ENCODE measurements around the gene CCDC15. TPM values are rescaled to one million over a fixed set of nuclear protein-coding genes. Genes with fewer than 3 reads are reported as not detected.

Gene CCDC15
- total and polyA plus RNA-seq, 2 donors (not counting 1 experiment from before 2014, with no cell fraction given) = 0.31 to 1.8 TPM

- H3K4me2 ChIP-seq (replicated peaks; ENCODE audit: low read depth, low read length, poor library complexity, severe bottlenecking) = no peak overlapping the region
- intact Hi-C loops (cut with micrococcal nuclease) = no loop called here
- TF ChIP-seq EZH2 (IDR thresholded peaks at IDR 0.05; ENCODE audit: borderline replicate concordance, insufficient read depth, low read depth, low read length, poor library complexity, severe bottlenecking) = no peak
- no peak for TF ChIP-seq CTCF (IDR thresholded peaks at IDR 0.05)
- H3K4me3 ChIP-seq (ENCODE audit: control extremely low read depth in 1 of 5, extremely low read depth in 1 of 5, insufficient read depth in 1 of 5, low read depth in 2 of 5, low read length in 4 of 5) = no peak overlapping the region
- Mint-ChIP-seq H3K27me3 (peaks cover 8% of the 10 kb centered on the region), H3K27ac (no peak overlapping the region), H3K9me3 (ENCODE audit: insufficient read depth) (no peaks in the 10 kb centered on the region), H3K4me1 (peaks cover 2% of the 10 kb centered on the region), H3K4me3 (no peak overlapping the region)
- no peak overlapping the region for H3K9ac ChIP-seq (ENCODE audit: low read length)
- no peaks in the 10 kb centered on the region for H3K9me3 ChIP-seq (ENCODE audit: control extremely low read depth in 1 of 3, control insufficient read depth in 2 of 3, insufficient read depth in 1 of 3, low read length in 2 of 3)
- H3K79me2 ChIP-seq (ENCODE audit: control insufficient read depth, insufficient read depth, low read length) = no peaks in the 10 kb centered on the region
- ChIA-PET POLR2A (no interaction called here), CTCF (no interaction called here)
- H3K36me3 ChIP-seq (replicated peaks in 1 of 2; ENCODE audit: control extremely low read depth in 1 of 2, control insufficient read depth in 1 of 2, extremely low read depth in 1 of 2, insufficient read depth in 2 of 2, low read length in 1 of 2) = no peaks in the 10 kb centered on the region
- DNase-seq (no peak), ATAC-seq (ENCODE audit: low read depth) (no peak)
- H2AFZ ChIP-seq (ENCODE audit: insufficient read depth, low read depth, low read length, poor library complexity, severe bottlenecking) = no peak overlapping the region
- H3K27me3 ChIP-seq (replicated peaks in 1 of 4; ENCODE audit: control extremely low read depth in 1 of 4, control insufficient read depth in 3 of 4, insufficient read depth in 4 of 4, low read length in 3 of 4) = no peaks in the 10 kb centered on the region
- H3K27ac ChIP-seq (ENCODE audit: low read length in 2 of 2) = no peak overlapping the region
- no peaks in the 10 kb centered on the region for H4K20me1 ChIP-seq (ENCODE audit: control insufficient read depth, insufficient read depth, low read length, poor library complexity, severe bottlenecking)
- WGBS (ENCODE audit: insufficient coverage) = 58% methylated on average over 3 of the region's 4 CpGs
- H3K4me1 ChIP-seq (ENCODE audit: control insufficient read depth in 2 of 2, insufficient read depth in 2 of 2, low read length in 2 of 2) = no peaks in the 10 kb centered on the region
These were observed 24.9 kb upstream of the CCDC15 start for GRCh38 chr11:124928942-124929665.

- no peak overlapping the region for H3K27ac Mint-ChIP-seq
- H3K9me3 ChIP-seq (ENCODE audit: control extremely low read depth in 1 of 3, control insufficient read depth in 2 of 3, insufficient read depth in 1 of 3, low read length in 2 of 3) = peaks cover 0 to 2% (median 0%) of the 10 kb centered on the region in 3 donors
- H3K4me3 ChIP-seq (ENCODE audit: control extremely low read depth in 1 of 5, extremely low read depth in 1 of 5, insufficient read depth in 1 of 5, low read depth in 2 of 5, low read length in 4 of 5) = no peak overlapping the region
- peaks cover 2% of the 10 kb centered on the region for H3K4me1 Mint-ChIP-seq
- TF ChIP-seq CTCF (IDR thresholded peaks at IDR 0.05) (no peak), EZH2 (IDR thresholded peaks at IDR 0.05; ENCODE audit: borderline replicate concordance, insufficient read depth, low read depth, low read length, poor library complexity, severe bottlenecking) (no peak)
- no peak overlapping the region for H3K9ac ChIP-seq (ENCODE audit: low read length)
- no CpG with 5 or more reads among the region's 3 CpGs for WGBS (ENCODE audit: insufficient coverage)
- no peak overlapping the region for H2AFZ ChIP-seq (ENCODE audit: insufficient read depth, low read depth, low read length, poor library complexity, severe bottlenecking)
- no peak overlapping the region for H3K27ac ChIP-seq (ENCODE audit: low read length in 2 of 2)
- DNase-seq (no peak), ATAC-seq (ENCODE audit: low read depth) (no peak)
- H3K4me1 ChIP-seq (ENCODE audit: control insufficient read depth in 2 of 2, insufficient read depth in 2 of 2, low read length in 2 of 2) = no peaks in the 10 kb centered on the region
- H3K27me3 ChIP-seq (replicated peaks in 1 of 4; ENCODE audit: control extremely low read depth in 1 of 4, control insufficient read depth in 3 of 4, insufficient read depth in 4 of 4, low read length in 3 of 4) = peaks cover 0 to 14% (median 5%) of the 10 kb centered on the region in 4 experiments
- H3K4me2 ChIP-seq (replicated peaks; ENCODE audit: low read depth, low read length, poor library complexity, severe bottlenecking) = no peak overlapping the region
- ChIA-PET POLR2A (no interaction called here), CTCF (interaction anchor here (1.1 kb wide), 1 partner anchor 94 kb away, joined by 3 read pairs; no protein-coding TSS in a partner anchor)
- no peaks in the 10 kb centered on the region for H4K20me1 ChIP-seq (ENCODE audit: control insufficient read depth, insufficient read depth, low read length, poor library complexity, severe bottlenecking)
- intact Hi-C loops (cut with micrococcal nuclease) = no loop called here
- no peaks in the 10 kb centered on the region for H3K79me2 ChIP-seq (ENCODE audit: control insufficient read depth, insufficient read depth, low read length)
- H3K36me3 ChIP-seq (replicated peaks in 1 of 2; ENCODE audit: control extremely low read depth in 1 of 2, control insufficient read depth in 1 of 2, extremely low read depth in 1 of 2, insufficient read depth in 2 of 2, low read length in 1 of 2) = no peaks in the 10 kb centered on the region
- no peak overlapping the region for H3K4me3 Mint-ChIP-seq
- no peaks in the 10 kb centered on the region for H3K9me3 Mint-ChIP-seq (ENCODE audit: insufficient read depth)
- H3K27me3 Mint-ChIP-seq = peaks cover 1% of the 10 kb centered on the region
These were observed 23.2 kb upstream of the CCDC15 start for GRCh38 chr11:124930799-124931198.

All from B cell (primary cell).